Psoas muscle (tissue), 8 donors: ENCODE results near the gene VMAC. TPM values are rescaled to one million over a fixed set of nuclear protein-coding genes. Genes with fewer than 3 reads are reported as not detected.

Source experiments
- ATAC-seq, 4 donors: fragments of 200-7000 bp; cut with Tn5 transposase; one replicate each; pipeline ENCODE4 v1.9.1; 2020; ENCODE audit warnings: moderate library complexity in 3 of 4, mild to moderate bottlenecking in 2 of 4
- DNase-seq, 2 donors: peaks; one replicate each; pipeline ENCODE4 v3.0.0-alpha.2; 2020
- H3K27ac ChIP-seq: fragments of 200-600 bp; one replicate; pipeline ENCODE4 v1.8.0; 2022
- H3K27me3 ChIP-seq, 3 donors: fragments of 200-600 bp in 1 of 3; one replicate each; pipeline versions ENCODE4 v1.6.1 to v1.8.0; 2013 to 2022; ENCODE audit warnings: low read length in 2 of 3, mild to moderate bottlenecking in 2 of 3, moderate library complexity in 1 of 3; ENCODE audit not compliant: insufficient read depth in 3 of 3
- H3K36me3 ChIP-seq, 2 donors: fragments of 200-600 bp in 1 of 2; one replicate each; pipeline versions ENCODE4 v1.6.1 to v1.8.0; 2013 to 2022; ENCODE audit warnings: low read depth in 1 of 2, mild to moderate bottlenecking in 1 of 2, moderate library complexity in 1 of 2; ENCODE audit not compliant: insufficient read depth in 1 of 2
- H3K4me1 ChIP-seq: fragments of 200-600 bp; one replicate; pipeline ENCODE4 v1.8.0; 2022
- H3K4me3 ChIP-seq: fragments of 200-600 bp; one replicate; pipeline ENCODE4 v1.8.0; 2022; ENCODE audit warnings: mild to moderate bottlenecking
- H3K9me3 ChIP-seq: fragments of 200-600 bp; one replicate; pipeline ENCODE4 v1.8.0; 2022
- CTCF ChIP-seq: fragments of 200-600 bp; IDR thresholded peaks from one replicate; pipeline ENCODE4 v1.8.0; 2022; ENCODE audit warnings: antibody characterized with exemption
- WGBS, 3 donors: extraction: QIAGEN DNeasy Blood & Tissue Kit; methylation state at CpG; one replicate each; pipeline versions ENCODE4 v1.1.6 to v1.1.7; 2013; 5-methylcytosine and 5-hydroxymethylcytosine counted together
- intact Hi-C, 2 donors: fragments of 100-400 bp; cut with DNase I; formaldehyde crosslinking; loops; one replicate each; pipeline versions ENCODE4 v1.11.0 to v1.14.2; 2022
- polyA plus RNA-seq, 3 donors: library from polyadenylated mRNA; stranded (reverse); fragments of 200-250 nt; gene quantifications; one replicate each; pipeline ENCODE4 v1.2.3, GENCODE V29; 2013
- total RNA-seq, 4 donors: library from RNA; stranded (reverse); fragmentation: NEBNext Ultra II Directional in 2 of 4; extraction: Animal tissue kit (Norgen Biotek cat#: 25700) in 2 of 4; gene quantifications; one replicate each; pipeline versions ENCODE4 v1.2.1 to v1.2.4, GENCODE V29; 2021 to 2023
- donor health status: healthy with polysubstance abuse.
- donor health status: DM: no; HTN: no; CAD: no; lungs with moderate emphysema.
- donor health status: Bipolar disorder and iron deficiency.
- donor health status: healthy.
- donor health status: DM: yes; HTN: yes; CAD: no.
- donor health status: DM: no; HTN: no; CAD: no.
- donor health status: DM: no; HTN: no; CAD: no.
- donor health status: DM: yes; HTN: yes; CAD: no.

VMAC gene
- total and polyA plus RNA-seq, 7 donors: 0.73 to 3.0 (median 0.89) TPM

GRCh38 chr19:5911366-5911765, 6.7 kb downstream of the VMAC start:
- 43 to 100% (median 90%) methylated on average over 1 of the region's 1 CpG for WGBS, 3 donors
- Histone ChIP-seq H3K27me3 (no peaks in the 10 kb centered on the region), H3K9me3 (no peaks in the 10 kb centered on the region), H3K36me3 (peaks cover 0 to 34% of the 10 kb centered on the region in 2 donors), H3K27ac (no peak overlapping the region), H3K4me1 (no peaks in the 10 kb centered on the region), H3K4me3 (no peak overlapping the region)
- no peak for DNase-seq
- intact Hi-C loops: no loop called here
- TF ChIP-seq CTCF: no peak
- ATAC-seq: no peak

DNA sequence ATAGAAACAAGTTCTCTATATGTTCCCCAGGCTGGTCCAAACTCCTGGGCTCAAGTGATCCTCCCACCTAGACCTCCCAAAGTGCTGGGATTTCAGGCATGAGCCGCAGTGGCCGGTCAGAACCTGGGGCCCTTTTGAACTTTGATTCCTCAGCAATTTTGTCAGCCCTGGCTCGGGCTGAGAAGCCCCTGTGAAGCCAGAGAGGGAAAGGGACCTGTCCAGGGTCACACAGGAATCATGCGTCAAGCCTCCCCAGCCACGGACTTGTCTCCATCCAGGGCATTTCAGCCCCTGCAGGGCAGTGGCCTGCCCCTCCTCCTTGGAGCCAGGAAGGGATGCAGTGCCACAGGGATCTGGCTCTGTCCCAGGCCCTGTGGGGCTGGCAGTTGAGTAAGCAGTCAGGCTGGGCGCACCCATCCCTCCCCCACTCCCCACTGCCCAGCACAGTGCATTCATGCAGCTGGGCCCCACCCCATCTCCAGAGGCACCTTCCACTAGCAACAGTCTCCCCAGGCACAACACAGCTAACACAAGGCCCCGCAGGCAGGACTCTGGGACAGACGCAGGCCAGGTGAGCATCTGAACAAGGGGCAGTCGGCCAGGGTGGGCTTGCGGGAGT, 9.2 kb downstream of the VMAC start, which contains the start of gene CAPS:
CAPS (plus strand) TSS at position 516 of the 619 bp plus-strand sequence. CDS start 153 bp downstream, outside the sequence.
- WGBS, 3 donors: 77 to 89% (median 87%) methylated on average over 10 of the region's 10 CpGs
- H3K27ac ChIP-seq: no peak within 1 kb of the TSS
- DNase-seq (peak in 1 of 2 donors; percentile 56), ATAC-seq (peak in 3 of 4 donors; percentile 32 to 38 (median 33))
- intact Hi-C loops: no loop called here
- H3K9me3 ChIP-seq: no peaks in the 10 kb centered on the region
- H3K4me1 ChIP-seq: no peaks in the 10 kb centered on the region
- TF ChIP-seq CTCF: no peak
- H3K36me3 ChIP-seq: peaks cover 2 to 58% of the 10 kb centered on the region in 2 donors
- no peak within 1 kb of the TSS for H3K4me3 ChIP-seq
- H3K27me3 ChIP-seq: no peaks in the 10 kb centered on the region

DNA sequence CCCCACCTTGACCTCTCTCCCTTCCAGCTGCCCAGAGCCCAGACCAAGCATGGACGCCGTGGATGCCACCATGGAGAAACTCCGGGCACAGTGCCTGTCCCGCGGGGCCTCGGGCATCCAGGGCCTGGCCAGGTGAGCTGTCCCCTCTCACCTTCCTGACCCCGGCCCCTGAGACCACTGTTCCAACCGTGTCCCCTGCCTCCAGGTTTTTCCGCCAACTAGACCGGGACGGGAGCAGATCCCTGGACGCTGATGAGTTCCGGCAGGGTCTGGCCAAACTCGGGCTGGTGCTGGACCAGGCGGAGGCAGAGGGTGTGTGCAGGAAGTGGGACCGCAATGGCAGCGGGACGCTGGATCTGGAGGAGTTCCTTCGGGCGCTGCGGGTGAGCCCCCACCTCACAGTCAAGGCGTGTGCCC, 9.7 kb downstream of the VMAC start:
- ATAC-seq: peak in 2 of 4 donors; percentile 7 to 21

GRCh38 chr19:5914946-5915781, 10.5 kb downstream of the VMAC start:
- Histone ChIP-seq H3K27ac (no peak overlapping the region), H3K36me3 (peaks cover 2 to 59% of the 10 kb centered on the region in 2 donors), H3K4me3 (no peak overlapping the region), H3K4me1 (no peaks in the 10 kb centered on the region), H3K27me3 (no peaks in the 10 kb centered on the region), H3K9me3 (no peaks in the 10 kb centered on the region)
- whole genome bisulfite sequencing, 3 donors: 85 to 87% (median 87%) methylated on average over 41 to 42 of the region's 42 CpGs
- peak; percentile 12 to 19 (median 14) for ATAC-seq
- intact Hi-C loops: no loop called here
- DNase-seq: no peak
- TF ChIP-seq CTCF: no peak

More for the DNA sequence above, 9.7 kb downstream of the VMAC start:
- H3K36me3 ChIP-seq: peaks cover 2 to 58% of the 10 kb centered on the region in 2 donors
- H3K4me3 ChIP-seq: no peak overlapping the region
- intact Hi-C loops: no loop called here
- H3K4me1 ChIP-seq: no peaks in the 10 kb centered on the region
- TF ChIP-seq CTCF: no peak
- no peaks in the 10 kb centered on the region for H3K9me3 ChIP-seq
- no peak overlapping the region for H3K27ac ChIP-seq
- 74 to 76% (median 75%) methylated on average over 21 to 22 of the region's 22 CpGs for WGBS, 3 donors
- no peaks in the 10 kb centered on the region for H3K27me3 ChIP-seq
- no peak for DNase-seq
